GM10266 (cell line): Measurements from ENCODE around the gene ISOC2.

Experiments
- DNase-seq: peaks from one replicate; pipeline ENCODE4 v3.0.0; 2012; ENCODE audit errors: extremely low spot score
- CTCF ChIP-seq: IDR thresholded peaks from 2 replicates; pipeline ENCODE4 v1.5.1; 2012; ENCODE audit warnings: mild to moderate bottlenecking, low read depth; ENCODE audit not compliant: control insufficient read depth, insufficient read depth; ENCODE audit errors: missing control alignments

Gene ISOC2

GRCh38 chr19:55493645-55494171 is 32.3 kb upstream of the ISOC2 start:
- DNase-seq = no peak
- TF ChIP-seq CTCF = no peak

- TF ChIP-seq CTCF = no peak
- DNase-seq = no peak
Measured at GRCh38 chr19:55493052-55493644, 31.7 kb upstream of the ISOC2 start.

- no peak for TF ChIP-seq CTCF
- no peak for DNase-seq
Measured at GRCh38 chr19:55492362-55492944, 31.0 kb upstream of the ISOC2 start.

- no peak for TF ChIP-seq CTCF
- no peak for DNase-seq
Measured at GRCh38 chr19:55491546-55492360, 30.3 kb upstream of the ISOC2 start.

- no peak for TF ChIP-seq CTCF
- no peak for DNase-seq
Measured at GRCh38 chr19:55490478-55491432, 29.3 kb upstream of the ISOC2 start.

GRCh38 chr19:55489711-55490477 is 28.5 kb upstream of the ISOC2 start:
- TF ChIP-seq CTCF = no peak
- DNase-seq = peak; percentile 42
